K562 (cell line): ENCODE data around the gene ADAM8. TPM values are rescaled to one million over a fixed set of nuclear protein-coding genes. Genes with fewer than 3 reads are reported as not detected.

Experiments
- ATAC-seq: fragments of 200-7000 bp; cut with Tn5 transposase; 3 replicates; pipeline ENCODE4 v1.9.1; 2020; ENCODE audit warnings: moderate library complexity
- BruUV-seq: library from RNA; stranded (reverse); fragments of 400-500 nt; replicated peaks from 2 replicates; lab custom pipeline; 2021; lab: Mats Ljungman, UMichigan
- CTCF ChIA-PET: fragments of 300-600 bp; formaldehyde crosslinking; extraction: SDS; loops from one replicate; lab custom pipeline; 2021; ENCODE audit warnings: low intra/inter-chr PET ratio; lab: Yijun Ruan, JAX
- POLR2A ChIA-PET: fragments of 300-600, 350-650 bp; sonication (Branson Sonifier 250); formaldehyde crosslinking; extraction: SDS; loops from one replicate; lab custom pipeline; 2021; ENCODE audit warnings: antibody characterized with exemption, inconsistent platforms; lab: Yijun Ruan, JAX
- DNase-seq, 4 experiments: peaks; one replicate each; pipeline versions ENCODE4 v3.0.0 to v3.0.0-alpha.2; 2011 to 2018; ENCODE audit warnings: low spot score in 3 of 4, mixed read lengths in 3 of 4; ENCODE audit errors: extremely low read depth in 1 of 4
- FAIRE-seq: peaks from 2 replicates; lab custom pipeline; 2011; peaks lifted over from hg19 to GRCh38; lab: Jason Lieb, UNC
- H2AFZ ChIP-seq: 2 replicates; pipeline ENCODE4 v1.6.0; 2011; ENCODE audit warnings: low read depth, low read length, control low read depth, inconsistent platforms
- H3K27ac ChIP-seq: fragments of 200-600 bp; 3 replicates; pipeline ENCODE4 v1.8.0; 2011; ENCODE audit warnings: low read depth, mild to moderate bottlenecking, control low read depth, inconsistent platforms, low read length, moderate library complexity, mixed read lengths; ENCODE audit errors: extremely low read depth
- H3K27me3 ChIP-seq, 2 experiments: fragments of 300-600 bp in 1 of 2; 2 replicates in 1 of 2; 3 replicates in 1 of 2; pipeline versions ENCODE4 v1.6.0 to v1.8.0; 2011; ENCODE audit warnings: inconsistent platforms in 2 of 2, low read length in 2 of 2, mild to moderate bottlenecking in 1 of 2, mixed read lengths in 1 of 2, moderate library complexity in 1 of 2; ENCODE audit not compliant: control insufficient read depth in 2 of 2, insufficient read depth in 2 of 2
- H3K36me3 ChIP-seq: fragments of 300-600 bp; 3 replicates; pipeline ENCODE4 v1.8.0; 2011; ENCODE audit warnings: mild to moderate bottlenecking, low read length, inconsistent platforms; ENCODE audit not compliant: control insufficient read depth, insufficient read depth
- H3K4me1 ChIP-seq, 2 experiments: fragments of 200-600 bp in 1 of 2; replicated peaks in 1 of 2; 2 replicates in 1 of 2; 3 replicates in 1 of 2; pipeline versions ENCODE4 v1.5.1 to v1.8.0; 2011; ENCODE audit warnings: inconsistent platforms in 2 of 2, low read length in 2 of 2, mild to moderate bottlenecking in 1 of 2, mixed read lengths in 1 of 2, moderate library complexity in 1 of 2; ENCODE audit not compliant: control insufficient read depth in 2 of 2, insufficient read depth in 2 of 2
- H3K4me2 ChIP-seq: 2 replicates; pipeline ENCODE4 v1.6.1; 2011; ENCODE audit warnings: low read length, control low read depth, inconsistent platforms, mixed read lengths; ENCODE audit not compliant: insufficient read depth
- H3K4me3 ChIP-seq: fragments of 200-600 bp; sonication (generic), shearing (Covaris generic); 2 replicates; pipeline ENCODE4 v1.5.1; 2016; ENCODE audit warnings: control low read depth, inconsistent platforms
- H3K79me2 ChIP-seq: fragments of 200-600 bp; 3 replicates; pipeline ENCODE4 v1.8.0; 2011; ENCODE audit warnings: low read length, inconsistent platforms; ENCODE audit not compliant: control insufficient read depth, insufficient read depth
- H3K9ac ChIP-seq, 2 experiments: 2 replicates each; pipeline versions ENCODE4 v1.6.0 to v1.6.1; 2011; ENCODE audit warnings: low read depth in 2 of 2, low read length in 2 of 2, control low read depth in 1 of 2, inconsistent platforms in 1 of 2, mild to moderate bottlenecking in 1 of 2, mixed read lengths in 1 of 2; ENCODE audit not compliant: insufficient read depth in 1 of 2
- H3K9me1 ChIP-seq: one replicate; pipeline ENCODE4 v1.6.0; 2011; ENCODE audit warnings: inconsistent platforms, mild to moderate bottlenecking, low read length, moderate library complexity; ENCODE audit not compliant: control insufficient read depth, insufficient read depth
- H3K9me3 ChIP-seq: replicated peaks from 2 replicates; pipeline ENCODE4 v1.5.1; 2011; ENCODE audit warnings: low read depth, low read length, inconsistent platforms; ENCODE audit not compliant: control insufficient read depth, insufficient read depth
- H4K20me1 ChIP-seq: replicated peaks from 2 replicates; pipeline ENCODE4 v1.6.1; 2011; ENCODE audit warnings: low read length, inconsistent platforms, mixed read lengths; ENCODE audit not compliant: control insufficient read depth, insufficient read depth
- ERF ChIP-seq: fragments of 450-650 bp; formaldehyde crosslinking; IDR thresholded peaks from 2 replicates; pipeline ENCODE4 v1.4.0; 2020; ENCODE audit warnings: mild to moderate bottlenecking, mixed read lengths
- PCBP2 ChIP-seq: fragments of 200-400 bp; formaldehyde crosslinking; IDR thresholded peaks from 2 replicates; pipeline ENCODE4 v1.6.1; 2018; ENCODE audit warnings: low read length, low read depth, mild to moderate bottlenecking, moderate library complexity; ENCODE audit not compliant: poor library complexity, severe bottlenecking
- ZBTB33 ChIP-seq: sonication (generic); formaldehyde crosslinking; IDR thresholded peaks from 2 replicates; pipeline ENCODE4 v1.8.1; 2023; ENCODE audit warnings: mild to moderate bottlenecking, missing genetic modification reagents
- ZNF324 ChIP-seq: fragments of 250-450 bp; sonication (Bioruptor Pico); IDR thresholded peaks from 2 replicates; pipeline ENCODE4 v1.4.0; 2020; ENCODE audit warnings: mild to moderate bottlenecking
- WGBS: fragments of 100-300 bp; shearing (Covaris generic); methylation state at CpG from one replicate; pipeline ENCODE4 v1.1.6; 2016; ENCODE audit warnings: low coverage, mixed read lengths; ENCODE audit not compliant: insufficient coverage; ENCODE audit errors: missing lambda C conversion rate; 5-methylcytosine and 5-hydroxymethylcytosine counted together
- in situ Hi-C: fragments of 300-500 bp; cut with MboI; formaldehyde crosslinking; loops from 4 replicates; pipeline ENCODE4 v1.15.0; 2018; ENCODE audit warnings: inconsistent platforms, mixed read lengths
- intact Hi-C: fragments of 100-400 bp; cut with micrococcal nuclease; formaldehyde crosslinking; loops from 2 replicates; pipeline ENCODE4 v1.14.2; 2022
- polyA plus RNA-seq, 8 experiments: library from polyadenylated mRNA; depleted of rRNA in 4 of 8; stranded (reverse) in 5 of 8; unstranded in 3 of 8; fragments of >200 nt; fragmentation: Nextera tagmentation in 2 of 8; fragmentation: Illumina TruSeq in 1 of 8; extraction: Ambion mirVana in 2 of 8; extraction: Trizol in 1 of 8; gene quantifications; 2 replicates each; pipeline versions ENCODE4 v1.2.1 to v1.2.3, GENCODE V29; 2011 to 2014; ENCODE audit warnings: inconsistent platforms in 1 of 8, missing spikeins in 1 of 8
- total RNA-seq, 7 experiments: library from RNA; depleted of rRNA in 6 of 7; stranded (reverse); fragments of >200 nt in 6 of 7; fragmentation: Illumina TruSeq in 2 of 7; extraction: Trizol in 2 of 7; gene quantifications; 2 replicates each; pipeline versions ENCODE4 v1.2.1 to v1.2.3, GENCODE V29; 2011 to 2021; ENCODE audit warnings: low replicate concordance in 1 of 7

Gene ADAM8
- total and polyA plus RNA-seq, 9 of the 15 experiments (the other 6 are each of a cell fraction or from before 2014, with no cell fraction given) = 0.07 to 7.0 (median 1.1) TPM

- no peaks in the 10 kb centered on the region for H3K27me3 ChIP-seq
- FAIRE-seq (no peak), ATAC-seq (no peak), DNase-seq (no peak)
- H4K20me1 ChIP-seq = no peaks in the 10 kb centered on the region
- intact Hi-C loops = no loop called here
- peaks cover 0 to 41% of the 10 kb centered on the region in 2 experiments; a peak in 2 of 5 replicates for H3K4me1 ChIP-seq
- in situ Hi-C loops = no loop called here
- H3K36me3 ChIP-seq = no peaks in the 10 kb centered on the region
- H3K27ac ChIP-seq = no peak overlapping the region
- H3K4me2 ChIP-seq = no peak overlapping the region
- no peak overlapping the region for H2AFZ ChIP-seq
- no peak overlapping the region for H3K9ac ChIP-seq
- H3K9me3 ChIP-seq = no peaks in the 10 kb centered on the region
- CTCF ChIA-PET = no interaction called here
- BruUV-seq = no TSS peak
- no peaks in the 10 kb centered on the region for H3K9me1 ChIP-seq
- 72% methylated on average over 14 of the region's 44 CpGs for WGBS
- no peaks in the 10 kb centered on the region for H3K79me2 ChIP-seq
- POLR2A ChIA-PET = no interaction called here
- no peak overlapping the region for H3K4me3 ChIP-seq
- TF ChIP-seq ZBTB33 (0 out of 2 replicates have a peak, but pooled peaks have one; percentile 12), ZNF324 (CRISPR knock-in tag) (no peak), ERF (no peak), PCBP2 (no peak)
These were observed 45.3 kb downstream of the ADAM8 start for GRCh38 chr10:133231244-133231945.
